IMR-90 (cell line): Measurements from ENCODE around the gene GSDMA. TPM values are rescaled to one million over a fixed set of nuclear protein-coding genes. Genes with fewer than 3 reads are reported as not detected.

ENCODE experiments used
- ATAC-seq: fragments of 200-7000 bp; cut with Tn5 transposase; 2 replicates; pipeline ENCODE4 v1.9.1; 2020; ENCODE audit warnings: low read depth, mild to moderate bottlenecking, moderate library complexity
- BruUV-seq: library from RNA; stranded (reverse); fragments of 400-500 nt; replicated peaks from 2 replicates; lab custom pipeline; 2021; lab: Mats Ljungman, UMichigan
- CTCF ChIA-PET: fragments of 300-600 bp; formaldehyde crosslinking; extraction: SDS; loops from one replicate; lab custom pipeline; 2021; ENCODE audit warnings: antibody characterized with exemption; lab: Yijun Ruan, JAX
- POLR2A ChIA-PET: fragments of 300-600 bp; sonication (Branson Sonifier 250); formaldehyde crosslinking; loops from one replicate; lab custom pipeline; 2022; ENCODE audit warnings: antibody characterized with exemption; ENCODE audit not compliant: unreplicated experiment; lab: Charles Lee
- DNase-seq: peaks from one replicate; pipeline ENCODE4 v3.0.0; 2013
- H2AFZ ChIP-seq: replicated peaks from 2 replicates; pipeline ENCODE3; 2013; ENCODE audit warnings: low read length, mild to moderate bottlenecking; ENCODE audit not compliant: poor library complexity
- H2AK5ac ChIP-seq: 2 replicates; pipeline ENCODE4 v1.6.1; 2013; ENCODE audit warnings: low read depth, low read length, inconsistent platforms
- H2AK9ac ChIP-seq: replicated peaks from 2 replicates; pipeline ENCODE3; 2013; ENCODE audit warnings: mild to moderate bottlenecking, low read depth, low read length, moderate library complexity; ENCODE audit not compliant: poor library complexity
- H2BK120ac ChIP-seq: 2 replicates; pipeline ENCODE4 v1.6.1; 2013; ENCODE audit warnings: low read depth, low read length, inconsistent platforms
- H2BK15ac ChIP-seq: 3 replicates; pipeline ENCODE4 v1.6.1; 2013; ENCODE audit warnings: low read depth, low read length, inconsistent platforms
- H2BK20ac ChIP-seq: 2 replicates; pipeline ENCODE4 v1.6.1; 2013; ENCODE audit warnings: low read depth, mild to moderate bottlenecking, inconsistent platforms, low read length, moderate library complexity
- H2BK5ac ChIP-seq: 2 replicates; pipeline ENCODE4 v1.6.1; 2013; ENCODE audit warnings: mild to moderate bottlenecking, low read depth, low read length, inconsistent platforms; ENCODE audit not compliant: poor library complexity, severe bottlenecking
- H3K14ac ChIP-seq: replicated peaks from 2 replicates; pipeline ENCODE4 v1.6.1; 2013; ENCODE audit warnings: low read depth, low read length, inconsistent platforms
- H3K18ac ChIP-seq: 2 replicates; pipeline ENCODE4 v1.6.1; 2013; ENCODE audit warnings: low read depth, low read length, control low read depth
- H3K23ac ChIP-seq: 2 replicates; pipeline ENCODE4 v1.6.1; 2013; ENCODE audit warnings: low read depth, low read length, inconsistent platforms
- H3K27ac ChIP-seq: 2 replicates; pipeline ENCODE4 v1.5.1; 2013; ENCODE audit warnings: mild to moderate bottlenecking, control low read depth, low read length; ENCODE audit not compliant: insufficient read depth
- H3K27me3 ChIP-seq: 2 replicates; pipeline ENCODE4 v1.6.1; 2013; ENCODE audit warnings: low read length; ENCODE audit not compliant: control insufficient read depth, insufficient read depth
- H3K36me3 ChIP-seq: 2 replicates; pipeline ENCODE4 v1.6.1; 2013; ENCODE audit warnings: low read length, mixed read lengths; ENCODE audit not compliant: control insufficient read depth, insufficient read depth
- H3K4ac ChIP-seq: 2 replicates; pipeline ENCODE4 v1.6.1; 2013; ENCODE audit warnings: low read depth, low read length, inconsistent platforms
- H3K4me1 ChIP-seq: 2 replicates; pipeline ENCODE4 v1.6.1; 2013; ENCODE audit warnings: low read length, mixed read lengths; ENCODE audit not compliant: control insufficient read depth, insufficient read depth
- H3K4me2 ChIP-seq: 2 replicates; pipeline ENCODE4 v1.6.1; 2013; ENCODE audit warnings: low read depth, mild to moderate bottlenecking, control low read depth, low read length, moderate library complexity
- H3K4me3 ChIP-seq: 2 replicates; pipeline ENCODE4 v1.5.1; 2013; ENCODE audit warnings: low read depth, mild to moderate bottlenecking, control low read depth, low read length, moderate library complexity; ENCODE audit not compliant: insufficient read depth
- H3K56ac ChIP-seq: 2 replicates; pipeline ENCODE4 v1.6.1; 2013; ENCODE audit warnings: low read length, inconsistent platforms; ENCODE audit not compliant: insufficient read depth; ENCODE audit errors: extremely low read depth
- H3K79me1 ChIP-seq, 2 experiments: 2 replicates each; pipeline ENCODE4 v1.6.1; 2013; ENCODE audit warnings: low read length in 2 of 2, inconsistent platforms in 1 of 2, low read depth in 1 of 2
- H3K9ac ChIP-seq: 2 replicates; pipeline ENCODE4 v1.6.1; 2013; ENCODE audit warnings: low read depth, low read length, control low read depth
- H3K9me1 ChIP-seq: 2 replicates; pipeline ENCODE4 v1.6.1; 2013; ENCODE audit warnings: low read length, inconsistent platforms; ENCODE audit not compliant: insufficient read depth
- H3K9me3 ChIP-seq: 2 replicates; pipeline ENCODE4 v1.6.1; 2013; ENCODE audit warnings: low read length; ENCODE audit not compliant: control insufficient read depth, insufficient read depth
- H4K20me1 ChIP-seq: 2 replicates; pipeline ENCODE4 v1.6.1; 2013; ENCODE audit warnings: low read length, inconsistent platforms; ENCODE audit not compliant: insufficient read depth
- H4K5ac ChIP-seq: 2 replicates; pipeline ENCODE4 v1.6.1; 2013; ENCODE audit warnings: mild to moderate bottlenecking, low read depth, low read length, control low read depth
- H4K8ac ChIP-seq, 2 experiments: 2 replicates each; pipeline ENCODE4 v1.6.1; 2013; ENCODE audit warnings: low read depth in 2 of 2, low read length in 2 of 2, control low read depth in 1 of 2, inconsistent platforms in 1 of 2
- H4K91ac ChIP-seq: 2 replicates; pipeline ENCODE4 v1.6.1; 2013; ENCODE audit warnings: low read depth, low read length, inconsistent platforms; ENCODE audit not compliant: insufficient read depth
- BHLHE40 ChIP-seq: fragments of 150-350 bp; IDR thresholded peaks from 2 replicates; pipeline ENCODE4 v1.6.1; 2016; ENCODE audit warnings: mild to moderate bottlenecking, low read depth, low read length
- CEBPB ChIP-seq: IDR thresholded peaks from 2 replicates; pipeline ENCODE4 v1.6.1; 2012; ENCODE audit warnings: low read depth, low read length, improper control_type of control experiment
- CTCF ChIP-seq: conservative IDR thresholded peaks from 2 replicates; pipeline ENCODE4 v1.5.1; 2012; ENCODE audit warnings: mild to moderate bottlenecking, low read depth, low read length, improper control_type of control experiment
- NFE2L2 ChIP-seq: fragments of 150-350 bp; IDR thresholded peaks from 2 replicates; pipeline ENCODE4 v1.6.1; 2016; ENCODE audit warnings: low read depth, mild to moderate bottlenecking, low read length
- RAD21 ChIP-seq: IDR thresholded peaks from 2 replicates; pipeline ENCODE4 v1.6.1; 2012; ENCODE audit warnings: low read length, improper control_type of control experiment
- RCOR1 ChIP-seq: IDR thresholded peaks from 2 replicates; pipeline ENCODE4 v1.6.1; 2012; ENCODE audit warnings: mild to moderate bottlenecking, low read length, improper control_type of control experiment; ENCODE audit not compliant: insufficient replicate concordance
- WGBS, 2 experiments: methylation state at CpG; one replicate each; pipeline versions ENCODE4 v1.1.5 to v1.1.7; 2013; ENCODE audit warnings: missing lambda C conversion rate in 2 of 2; ENCODE audit not compliant: insufficient read length in 1 of 2; ENCODE audit errors: extremely low coverage in 2 of 2; 5-methylcytosine and 5-hydroxymethylcytosine counted together
- dilution Hi-C: fragments of 300-500 bp; cut with HindIII; formaldehyde crosslinking; loops from one replicate; pipeline ENCODE4 v1.14.3; 2018; ENCODE audit warnings: low sequenced_read_pairs; ENCODE audit not compliant: unreplicated experiment
- in situ Hi-C: fragments of 300-500 bp; cut with MboI; formaldehyde crosslinking; loops from 3 replicates; pipeline ENCODE4 v1.14.3; 2019; ENCODE audit warnings: low sequenced_read_pairs, inconsistent platforms, mixed read lengths
- intact Hi-C: fragments of 100-400 bp; cut with micrococcal nuclease; formaldehyde crosslinking; loops from 2 replicates; pipeline ENCODE4 v1.10.0; 2022
- polyA plus RNA-seq, 3 experiments: library from polyadenylated mRNA; depleted of rRNA; stranded (reverse); fragments of >200 nt; gene quantifications; 2 replicates each; pipeline ENCODE4 v1.2.3, GENCODE V29; 2012; ENCODE audit warnings: low replicate concordance in 1 of 3
- total RNA-seq: library from RNA; depleted of rRNA; stranded (reverse); fragments of >200 nt; gene quantifications from 2 replicates; pipeline ENCODE4 v1.2.3, GENCODE V29; 2012
- TF ChIP-seq, protein P1 (sequence below): fragments of 150-350 bp; IDR thresholded peaks from 2 replicates; pipeline ENCODE4 v1.6.1; 2017; ENCODE audit warnings: mild to moderate bottlenecking, antibody characterized with exemption, low read length, low read depth

Gene GSDMA
- total and polyA plus RNA-seq, 2 of the 4 experiments (the other 2 are of a cell fraction): not detected

DNA sequence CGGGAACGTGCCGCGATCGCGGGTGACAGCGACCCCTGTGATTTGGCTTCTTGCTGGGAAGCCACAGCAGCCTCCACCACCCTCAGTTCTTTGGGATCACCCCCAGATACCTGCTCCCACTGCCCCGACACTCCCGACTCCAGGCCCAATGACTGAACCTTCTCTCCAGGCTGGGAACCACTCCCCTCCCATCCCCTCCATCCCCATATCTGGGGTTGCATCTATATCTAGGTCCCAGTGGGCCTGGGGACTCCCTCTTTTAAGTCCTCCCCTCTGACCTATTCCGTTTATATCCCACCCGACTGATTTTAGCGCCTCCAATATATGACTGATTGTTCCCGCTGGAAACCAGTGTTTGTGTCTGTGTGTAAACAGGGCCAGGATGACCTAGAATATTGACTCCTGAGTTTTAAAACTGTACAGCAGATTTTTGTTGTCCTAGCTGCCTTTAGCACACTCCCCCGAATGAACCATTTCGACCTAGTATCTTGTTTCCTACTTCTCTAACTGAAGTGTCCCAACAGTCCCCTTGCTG lies 18.5 kb downstream of the GSDMA start:
- H2BK5ac ChIP-seq: peak overlapping the region; percentile 37
- peak overlapping the region; percentile 65; the same call in 1 of the 2 replicates for H3K23ac ChIP-seq
- 0% methylated on average over 3 of the region's 15 CpGs; no CpG with 5 or more reads in 1 of the 2 experiments for WGBS, 2 experiments
- no peak for ATAC-seq
- peaks cover 18% of the 10 kb centered on the region for H3K36me3 ChIP-seq
- peak overlapping the region; percentile 66 to 82 for H4K8ac ChIP-seq
- DNase-seq: no peak
- peak overlapping the region; percentile 97 for H3K4me2 ChIP-seq
- peaks cover 13 to 26% of the 10 kb centered on the region in 2 experiments for H3K79me1 ChIP-seq
- peak overlapping the region; percentile 44; the same call in 1 of the 2 replicates for H4K91ac ChIP-seq
- CTCF ChIA-PET: interaction anchor here (0.5 to 4.0 kb wide), 6 partner anchors 15 to 106 kb away, joined by 3 to 23 read pairs (median 4); no protein-coding TSS in a partner anchor
- peak overlapping the region; percentile 88 for H2AK9ac ChIP-seq
- H2BK15ac ChIP-seq: no peak overlapping the region
- peak overlapping the region; percentile 32; the same call in 1 of the 2 replicates for H3K56ac ChIP-seq
- peak overlapping the region; percentile 85 for H3K14ac ChIP-seq
- peak overlapping the region; percentile 56 for H3K4ac ChIP-seq
- in situ Hi-C loops (no loop called here), intact Hi-C loops (loop anchor here (10.0 kb wide), 1 partner anchor 356 kb away; the partner anchor contains the start of gene PPP1R1B), dilution Hi-C loops (no loop called here)
- H2BK120ac ChIP-seq: no peak overlapping the region
- peak overlapping the region; percentile 41; the same call in 1 of the 2 replicates for H2AK5ac ChIP-seq
- TF ChIP-seq CTCF (0 out of 2 replicates have a peak, but pooled peaks have one; percentile 8), CEBPB (no peak), RAD21 (0 out of 2 replicates have a peak, but pooled peaks have one; percentile 5), NFE2L2 (no peak), BHLHE40 (no peak), RCOR1 (no peak)
- TF ChIP-seq, protein P1, sequence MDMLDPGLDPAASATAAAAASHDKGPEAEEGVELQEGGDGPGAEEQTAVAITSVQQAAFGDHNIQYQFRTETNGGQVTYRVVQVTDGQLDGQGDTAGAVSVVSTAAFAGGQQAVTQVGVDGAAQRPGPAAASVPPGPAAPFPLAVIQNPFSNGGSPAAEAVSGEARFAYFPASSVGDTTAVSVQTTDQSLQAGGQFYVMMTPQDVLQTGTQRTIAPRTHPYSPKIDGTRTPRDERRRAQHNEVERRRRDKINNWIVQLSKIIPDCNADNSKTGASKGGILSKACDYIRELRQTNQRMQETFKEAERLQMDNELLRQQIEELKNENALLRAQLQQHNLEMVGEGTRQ: no peak
- peaks cover 8% of the 10 kb centered on the region; the same call in 1 of the 2 replicates for H3K4me1 ChIP-seq
- no peak overlapping the region for H2BK20ac ChIP-seq
- peak overlapping the region; percentile 80 for H3K4me3 ChIP-seq
- no peak overlapping the region for H4K5ac ChIP-seq
- no peak overlapping the region for H3K18ac ChIP-seq
- peak overlapping the region; percentile 51 for H3K27ac ChIP-seq
- no peaks in the 10 kb centered on the region for H3K9me3 ChIP-seq
- peak overlapping the region; percentile 97 for H2AFZ ChIP-seq
- H3K9ac ChIP-seq: peak overlapping the region; percentile 79
- BruUV-seq: no TSS peak
- POLR2A ChIA-PET: interaction anchor here (1.1 kb wide), 1 partner anchor 22 kb away, joined by 3 read pairs; no protein-coding TSS in a partner anchor
- H3K27me3 ChIP-seq: no peaks in the 10 kb centered on the region
- peaks cover 15% of the 10 kb centered on the region for H4K20me1 ChIP-seq
- H3K9me1 ChIP-seq: peaks cover 8% of the 10 kb centered on the region; the same call in 1 of the 2 replicates
